Measurements from ENCODE around the gene EPS8.

The EPS8 gene

DNA sequence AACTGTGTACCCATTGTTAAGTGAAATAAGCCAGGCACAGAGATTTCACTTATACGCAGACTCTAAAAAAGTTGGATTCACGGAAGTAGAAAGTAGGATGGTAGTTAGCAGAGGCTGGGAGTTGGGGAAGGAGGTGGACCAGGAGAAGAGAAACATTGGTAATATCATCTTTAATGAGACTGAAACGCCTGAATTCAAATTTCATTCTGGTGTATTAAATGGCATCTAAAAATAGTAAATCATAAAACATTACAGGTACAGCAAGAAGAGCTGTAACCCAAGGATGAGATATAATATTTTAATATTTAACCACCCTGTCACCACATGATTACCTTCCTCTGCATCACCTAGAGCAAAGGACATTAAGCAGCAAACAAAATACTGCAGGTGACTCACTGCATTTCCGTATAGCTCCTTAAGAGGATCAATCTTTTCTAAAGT, 99.4 kb downstream of the EPS8 start:
- no peak overlapping the region for H3K4me3 ChIP-seq (replicated peaks; ENCODE audit: low read depth, low read length)
- DNase-seq (ENCODE audit: low read depth) = no peak
- TF ChIP-seq, protein P1, sequence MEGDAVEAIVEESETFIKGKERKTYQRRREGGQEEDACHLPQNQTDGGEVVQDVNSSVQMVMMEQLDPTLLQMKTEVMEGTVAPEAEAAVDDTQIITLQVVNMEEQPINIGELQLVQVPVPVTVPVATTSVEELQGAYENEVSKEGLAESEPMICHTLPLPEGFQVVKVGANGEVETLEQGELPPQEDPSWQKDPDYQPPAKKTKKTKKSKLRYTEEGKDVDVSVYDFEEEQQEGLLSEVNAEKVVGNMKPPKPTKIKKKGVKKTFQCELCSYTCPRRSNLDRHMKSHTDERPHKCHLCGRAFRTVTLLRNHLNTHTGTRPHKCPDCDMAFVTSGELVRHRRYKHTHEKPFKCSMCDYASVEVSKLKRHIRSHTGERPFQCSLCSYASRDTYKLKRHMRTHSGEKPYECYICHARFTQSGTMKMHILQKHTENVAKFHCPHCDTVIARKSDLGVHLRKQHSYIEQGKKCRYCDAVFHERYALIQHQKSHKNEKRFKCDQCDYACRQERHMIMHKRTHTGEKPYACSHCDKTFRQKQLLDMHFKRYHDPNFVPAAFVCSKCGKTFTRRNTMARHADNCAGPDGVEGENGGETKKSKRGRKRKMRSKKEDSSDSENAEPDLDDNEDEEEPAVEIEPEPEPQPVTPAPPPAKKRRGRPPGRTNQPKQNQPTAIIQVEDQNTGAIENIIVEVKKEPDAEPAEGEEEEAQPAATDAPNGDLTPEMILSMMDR (IDR thresholded peaks at IDR 0.05; ENCODE audit: low read length, missing control alignments) = no peak

DNA sequence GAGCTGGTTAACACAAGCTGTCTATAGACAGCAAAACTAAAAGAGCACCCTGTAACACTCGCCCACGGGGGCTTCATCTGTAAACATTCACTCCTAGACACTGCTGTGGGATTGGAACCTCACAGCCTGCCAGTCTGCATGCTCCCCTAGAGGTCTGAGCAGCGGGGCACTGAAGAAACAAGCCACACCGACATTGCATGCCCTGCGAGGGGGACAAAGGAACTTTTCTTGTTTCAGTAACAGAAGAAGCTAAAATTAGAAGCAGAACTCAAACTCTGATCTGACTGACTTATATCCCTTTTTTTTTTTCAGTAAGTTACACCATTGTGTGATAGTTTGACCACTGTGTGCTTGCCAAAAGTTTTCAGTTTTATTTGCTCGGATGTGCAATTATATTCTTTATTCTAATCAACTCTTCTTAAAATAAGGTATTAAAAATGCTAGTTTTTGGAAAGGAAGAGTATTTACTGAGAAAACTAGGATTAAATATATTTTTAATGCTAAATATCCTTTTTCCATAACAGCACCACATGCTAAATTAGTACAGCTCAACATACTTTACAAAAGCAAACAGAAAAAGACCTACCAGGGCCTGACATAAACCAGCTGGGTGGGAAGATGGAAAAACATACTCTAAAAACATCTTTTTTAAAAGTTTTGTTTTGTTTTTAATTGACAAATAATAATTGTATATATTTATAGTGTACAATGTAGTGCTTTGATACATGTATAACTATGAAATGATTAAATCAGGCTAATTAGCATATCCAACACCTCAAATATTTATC, 100.2 kb downstream of the EPS8 start:
- TF ChIP-seq, protein P1 (IDR thresholded peaks at IDR 0.05; ENCODE audit: low read length, missing control alignments) = no peak
- H3K4me3 ChIP-seq (replicated peaks; ENCODE audit: low read depth, low read length) = no peak overlapping the region
- peak; percentile 27 for DNase-seq (ENCODE audit: low read depth)

DNA sequence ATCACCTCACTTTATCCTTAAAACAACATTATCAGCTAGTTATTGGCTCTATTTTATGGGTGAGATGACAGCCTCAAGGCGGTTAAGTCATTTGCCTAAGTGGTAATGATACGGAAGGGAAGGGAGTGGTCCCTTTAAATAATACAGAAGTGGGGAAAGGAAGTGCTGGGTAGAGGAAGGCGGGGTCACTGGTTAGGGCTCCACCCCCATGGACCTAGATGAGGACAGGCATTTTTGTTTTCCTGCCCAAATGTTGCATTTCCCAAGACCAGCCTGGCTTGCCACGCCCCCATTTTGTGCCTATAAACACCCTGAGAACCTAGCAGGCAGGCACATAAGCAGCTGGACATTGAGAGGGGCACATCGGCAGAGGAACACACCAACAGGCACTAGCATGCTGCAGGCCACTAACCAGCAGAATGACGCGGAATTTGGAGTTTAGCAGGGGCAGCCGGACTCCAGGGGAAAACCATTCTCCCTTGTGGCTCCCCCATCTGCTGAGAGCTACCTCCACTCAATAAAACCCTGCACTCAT, 100.9 kb downstream of the EPS8 start:
- no peak overlapping the region for H3K4me3 ChIP-seq (replicated peaks; ENCODE audit: low read depth, low read length)
- peak; percentile 32 for DNase-seq (ENCODE audit: low read depth)
- TF ChIP-seq, protein P1 (IDR thresholded peaks at IDR 0.05; ENCODE audit: low read length, missing control alignments) = no peak

DNA sequence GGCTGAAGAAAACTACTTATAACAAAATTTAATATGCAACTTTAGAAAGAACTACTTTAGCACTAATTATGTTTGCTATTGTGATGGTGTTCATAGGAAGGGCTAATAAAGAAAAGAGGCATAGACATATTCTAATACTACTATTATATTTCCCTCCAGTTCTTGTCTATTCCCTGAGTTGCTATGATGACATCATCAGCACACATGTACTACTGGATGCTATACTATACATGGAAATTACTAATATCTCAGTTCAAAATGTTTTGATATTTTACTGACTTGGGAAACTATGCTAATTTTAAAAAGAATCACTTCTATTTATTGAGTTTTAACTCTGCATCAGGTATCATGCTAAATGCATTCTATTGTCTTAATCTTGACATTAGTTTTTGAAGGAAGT, 101.6 kb downstream of the EPS8 start:
- DNase-seq (ENCODE audit: low read depth) = no peak
- TF ChIP-seq, protein P1 (IDR thresholded peaks at IDR 0.05; ENCODE audit: low read length, missing control alignments) = no peak
- no peak overlapping the region for H3K4me3 ChIP-seq (replicated peaks; ENCODE audit: low read depth, low read length)

DNA sequence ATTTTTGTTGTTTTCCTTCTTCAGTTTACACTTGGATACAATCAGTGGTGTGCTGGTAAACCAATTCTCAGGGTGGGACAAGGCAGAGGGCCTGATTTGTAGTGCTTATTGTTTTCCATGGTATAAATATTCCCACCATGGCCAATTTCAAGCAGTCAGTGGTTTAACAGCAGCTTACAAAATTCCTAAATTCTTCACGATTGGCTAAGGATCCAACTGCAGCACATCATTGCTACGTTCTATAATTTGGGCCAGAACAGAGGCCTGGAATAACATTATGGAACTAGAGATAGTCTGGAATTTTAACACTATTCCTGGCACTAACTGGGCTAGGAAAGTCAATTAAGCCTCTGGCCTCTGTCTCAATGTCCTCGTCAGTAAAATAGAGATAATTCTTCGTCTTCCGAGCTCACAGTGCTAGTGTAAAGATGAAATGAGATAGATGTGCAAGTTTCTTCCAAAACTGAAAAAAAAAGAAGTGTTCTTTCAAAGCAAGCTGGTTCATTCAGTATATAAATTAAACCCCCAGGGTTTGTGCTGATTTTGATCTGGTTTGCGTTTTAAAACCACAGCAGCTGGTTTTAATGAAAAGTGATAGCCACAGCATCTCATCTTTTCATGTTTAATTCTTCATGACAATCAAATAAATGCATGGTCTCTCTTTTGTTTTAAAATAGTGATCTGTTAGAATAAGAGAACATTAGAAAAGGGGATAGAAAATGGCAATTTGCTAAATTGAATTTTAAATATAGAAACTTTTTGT, 104.1 kb downstream of the EPS8 start:
- TF ChIP-seq, protein P1 (IDR thresholded peaks at IDR 0.05; ENCODE audit: low read length, missing control alignments) = no peak
- DNase-seq (ENCODE audit: low read depth) = no peak
- H3K4me3 ChIP-seq (replicated peaks; ENCODE audit: low read depth, low read length) = no peak overlapping the region

DNA sequence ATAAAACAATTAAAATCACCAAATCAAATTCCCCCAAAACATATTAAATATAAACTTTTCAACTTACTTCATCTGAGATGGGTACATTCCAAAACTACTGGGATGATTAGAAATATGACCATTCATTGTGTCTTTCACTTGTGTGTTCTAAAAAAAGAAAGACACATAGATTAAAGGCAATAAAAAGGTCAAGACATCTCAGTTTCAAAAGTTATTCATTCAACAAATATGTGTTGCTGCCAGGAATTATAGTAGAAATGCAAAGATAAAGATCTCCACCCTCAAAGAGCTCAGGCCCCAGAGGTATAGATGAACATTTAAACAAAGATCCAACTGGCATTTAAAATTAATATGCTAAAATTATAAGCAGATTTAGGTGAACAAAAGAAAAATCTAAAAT, 106.4 kb downstream of the EPS8 start:
- H3K4me3 ChIP-seq (replicated peaks; ENCODE audit: low read depth, low read length) = no peak overlapping the region
- TF ChIP-seq, protein P1 (IDR thresholded peaks at IDR 0.05; ENCODE audit: low read length, missing control alignments) = no peak
- DNase-seq (ENCODE audit: low read depth) = no peak
